Uterus (tissue), 2 donors: ENCODE results near the gene KCNIP3.

Source experiments
- CTCF ChIP-seq, 4 experiments: fragments of 200-600 bp in 2 of 4; fragments of 450-650 bp in 2 of 4; sonication (generic) in 2 of 4; IDR thresholded peaks; one replicate each; pipeline ENCODE4 v1.5.1; 2016 to 2019; ENCODE audit warnings: antibody characterized with exemption in 4 of 4, mild to moderate bottlenecking in 2 of 4, moderate library complexity in 1 of 4
- POLR2A ChIP-seq, 2 donors: fragments of 450-650 bp; IDR thresholded peaks; one replicate each; pipeline ENCODE4 v1.6.1; 2016; ENCODE audit warnings: antibody characterized with exemption in 2 of 2, mild to moderate bottlenecking in 1 of 2, moderate library complexity in 1 of 2

DNA sequence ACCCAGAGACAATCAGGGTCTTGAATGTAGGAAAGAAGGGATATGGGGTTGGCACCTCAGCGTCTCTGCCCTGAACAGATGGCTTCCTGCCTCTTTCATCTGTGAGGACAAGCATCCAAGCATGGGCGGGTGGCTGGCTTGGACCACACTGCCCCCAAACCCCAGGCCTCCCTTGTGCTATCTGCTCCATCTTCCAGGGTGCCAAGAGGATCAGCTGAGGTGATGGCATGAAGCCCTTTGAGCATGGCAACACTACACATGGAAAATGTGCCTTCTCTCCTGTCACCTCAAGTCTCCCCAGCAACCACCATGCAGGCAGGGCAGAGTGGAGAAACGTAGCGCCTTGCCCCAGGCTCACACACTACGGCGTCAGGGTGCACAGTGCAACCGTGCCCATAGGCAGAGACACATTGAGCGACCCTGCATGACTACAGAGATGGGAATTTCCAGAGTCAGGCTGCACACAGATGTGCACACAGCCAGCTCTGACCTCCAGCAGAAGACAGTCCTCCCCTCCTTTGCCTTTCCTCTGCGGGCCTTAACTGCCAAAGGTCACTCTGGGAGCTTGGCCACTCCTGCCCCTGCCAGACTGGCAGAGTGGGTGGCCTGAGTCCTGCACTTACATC is 1.5 kb downstream of the KCNIP3 start:
- TF ChIP-seq CTCF (IDR thresholded peaks at IDR 0.05) (no peak), POLR2A (IDR thresholded peaks at IDR 0.05) (no peak)
